Ishikawa (cell line): ENCODE measurements around the gene GDPD4.

Experiments
- CEBPB ChIP-seq: IDR thresholded peaks from 2 replicates; pipeline ENCODE4 v1.6.1; 2012
- EP300 ChIP-seq: IDR thresholded peaks from 2 replicates; pipeline ENCODE4 v1.6.1; 2012; ENCODE audit warnings: borderline replicate concordance
- TAF1 ChIP-seq: IDR thresholded peaks from 2 replicates; pipeline ENCODE4 v1.6.1; 2012; ENCODE audit warnings: low read depth, mild to moderate bottlenecking
- USF1 ChIP-seq: IDR thresholded peaks from 2 replicates; pipeline ENCODE4 v1.6.1; 2012
- YY1 ChIP-seq: IDR thresholded peaks from 2 replicates; pipeline ENCODE4 v1.6.1; 2012; ENCODE audit warnings: low read depth
- ZBTB7A ChIP-seq: IDR thresholded peaks from 2 replicates; pipeline ENCODE4 v1.6.1; 2012; ENCODE audit warnings: low read depth
- TF ChIP-seq, protein P1 (sequence below): IDR thresholded peaks from 2 replicates; pipeline ENCODE4 v1.6.1; 2012
- TF ChIP-seq, protein P2 (sequence below): IDR thresholded peaks from 2 replicates; pipeline ENCODE4 v1.6.1; 2012; ENCODE audit warnings: low read depth, mild to moderate bottlenecking

GRCh38 chr11:77182542-77183430 lies 118.7 kb downstream of the GDPD4 start:
- no peak for TF ChIP-seq CEBPB
- no peak for TF ChIP-seq ZBTB7A
- TF ChIP-seq EP300 = no peak
- no peak for TF ChIP-seq USF1
- TF ChIP-seq YY1 = no peak
- TF ChIP-seq, protein P1, sequence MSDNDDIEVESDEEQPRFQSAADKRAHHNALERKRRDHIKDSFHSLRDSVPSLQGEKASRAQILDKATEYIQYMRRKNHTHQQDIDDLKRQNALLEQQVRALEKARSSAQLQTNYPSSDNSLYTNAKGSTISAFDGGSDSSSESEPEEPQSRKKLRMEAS = no peak
- TF ChIP-seq, protein P2, sequence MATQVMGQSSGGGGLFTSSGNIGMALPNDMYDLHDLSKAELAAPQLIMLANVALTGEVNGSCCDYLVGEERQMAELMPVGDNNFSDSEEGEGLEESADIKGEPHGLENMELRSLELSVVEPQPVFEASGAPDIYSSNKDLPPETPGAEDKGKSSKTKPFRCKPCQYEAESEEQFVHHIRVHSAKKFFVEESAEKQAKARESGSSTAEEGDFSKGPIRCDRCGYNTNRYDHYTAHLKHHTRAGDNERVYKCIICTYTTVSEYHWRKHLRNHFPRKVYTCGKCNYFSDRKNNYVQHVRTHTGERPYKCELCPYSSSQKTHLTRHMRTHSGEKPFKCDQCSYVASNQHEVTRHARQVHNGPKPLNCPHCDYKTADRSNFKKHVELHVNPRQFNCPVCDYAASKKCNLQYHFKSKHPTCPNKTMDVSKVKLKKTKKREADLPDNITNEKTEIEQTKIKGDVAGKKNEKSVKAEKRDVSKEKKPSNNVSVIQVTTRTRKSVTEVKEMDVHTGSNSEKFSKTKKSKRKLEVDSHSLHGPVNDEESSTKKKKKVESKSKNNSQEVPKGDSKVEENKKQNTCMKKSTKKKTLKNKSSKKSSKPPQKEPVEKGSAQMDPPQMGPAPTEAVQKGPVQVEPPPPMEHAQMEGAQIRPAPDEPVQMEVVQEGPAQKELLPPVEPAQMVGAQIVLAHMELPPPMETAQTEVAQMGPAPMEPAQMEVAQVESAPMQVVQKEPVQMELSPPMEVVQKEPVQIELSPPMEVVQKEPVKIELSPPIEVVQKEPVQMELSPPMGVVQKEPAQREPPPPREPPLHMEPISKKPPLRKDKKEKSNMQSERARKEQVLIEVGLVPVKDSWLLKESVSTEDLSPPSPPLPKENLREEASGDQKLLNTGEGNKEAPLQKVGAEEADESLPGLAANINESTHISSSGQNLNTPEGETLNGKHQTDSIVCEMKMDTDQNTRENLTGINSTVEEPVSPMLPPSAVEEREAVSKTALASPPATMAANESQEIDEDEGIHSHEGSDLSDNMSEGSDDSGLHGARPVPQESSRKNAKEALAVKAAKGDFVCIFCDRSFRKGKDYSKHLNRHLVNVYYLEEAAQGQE = no peak
- no peak for TF ChIP-seq TAF1
